B cell (primary cell): ENCODE measurements around the gene MRGPRG.

ENCODE experiments used
- CTCF ChIP-seq: fragments of 200-600 bp; IDR thresholded peaks from one replicate; pipeline ENCODE4 v1.8.0; 2022; ENCODE audit warnings: antibody characterized with exemption, mild to moderate bottlenecking
- EZH2 ChIP-seq: IDR thresholded peaks from 2 replicates; pipeline ENCODE4 v1.6.1; 2012; ENCODE audit warnings: borderline replicate concordance, low read depth, mild to moderate bottlenecking, moderate library complexity, low read length; ENCODE audit not compliant: insufficient read depth, poor library complexity, severe bottlenecking

GRCh38 chr11:3226846-3227567, 8.4 kb upstream of the MRGPRG start:
- TF ChIP-seq CTCF (no peak), EZH2 (no peak)
